Astrocyte of the spinal cord (primary cell): ENCODE data around the gene PCBP3.
A peak's percentile ranks its signal among the peaks of the same experiment; 100 is the strongest.
"Not testable (repeated sequence)": the region's sequence is repeated elsewhere in the genome, so short reads cannot be mapped to it uniquely, and the experiment has no call there.

Source experiments
- DNase-seq: peaks from one replicate; pipeline ENCODE4 v3.0.0; 2011; ENCODE audit warnings: low read depth, low spot score
- H3K4me3 ChIP-seq: 2 replicates; pipeline ENCODE4 v1.5.1; 2011; ENCODE audit warnings: low read depth, mild to moderate bottlenecking, low read length, moderate library complexity
- in situ Hi-C: cut with HindIII; loops from 2 replicates; pipeline ENCODE4 v1.10.0; 2017; ENCODE audit warnings: low sequenced_read_pairs
- TF ChIP-seq, protein P1 (sequence below): IDR thresholded peaks from 2 replicates; pipeline ENCODE4 v1.5.1; 2012; ENCODE audit warnings: low read depth, mild to moderate bottlenecking, low read length, inconsistent platforms

PCBP3 gene

DNA sequence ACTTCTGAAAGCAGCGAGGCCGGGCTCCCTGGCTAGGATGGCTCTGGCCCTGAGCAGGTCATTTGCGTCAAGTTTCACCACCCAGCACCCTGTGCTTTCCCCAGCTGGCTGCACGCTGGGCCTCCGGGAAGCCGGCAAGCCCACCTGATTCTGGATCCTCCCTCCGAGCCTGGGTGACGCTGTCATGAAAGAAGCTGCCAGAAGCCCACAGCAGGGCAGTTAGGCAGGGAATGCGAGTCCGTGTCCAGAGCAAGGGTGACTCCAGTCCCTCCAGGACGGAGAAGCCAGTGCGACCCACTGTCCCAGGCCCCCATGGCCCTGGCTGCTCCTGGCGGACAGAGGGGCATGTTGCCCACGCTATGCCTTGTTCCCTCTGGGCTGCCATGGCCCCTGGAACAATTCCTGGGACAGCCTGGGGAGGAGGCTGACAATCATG lies 44.4 kb upstream of the PCBP3 start:
- H3K4me3 ChIP-seq: no peak overlapping the region
- no peak for DNase-seq
- TF ChIP-seq, protein P1, sequence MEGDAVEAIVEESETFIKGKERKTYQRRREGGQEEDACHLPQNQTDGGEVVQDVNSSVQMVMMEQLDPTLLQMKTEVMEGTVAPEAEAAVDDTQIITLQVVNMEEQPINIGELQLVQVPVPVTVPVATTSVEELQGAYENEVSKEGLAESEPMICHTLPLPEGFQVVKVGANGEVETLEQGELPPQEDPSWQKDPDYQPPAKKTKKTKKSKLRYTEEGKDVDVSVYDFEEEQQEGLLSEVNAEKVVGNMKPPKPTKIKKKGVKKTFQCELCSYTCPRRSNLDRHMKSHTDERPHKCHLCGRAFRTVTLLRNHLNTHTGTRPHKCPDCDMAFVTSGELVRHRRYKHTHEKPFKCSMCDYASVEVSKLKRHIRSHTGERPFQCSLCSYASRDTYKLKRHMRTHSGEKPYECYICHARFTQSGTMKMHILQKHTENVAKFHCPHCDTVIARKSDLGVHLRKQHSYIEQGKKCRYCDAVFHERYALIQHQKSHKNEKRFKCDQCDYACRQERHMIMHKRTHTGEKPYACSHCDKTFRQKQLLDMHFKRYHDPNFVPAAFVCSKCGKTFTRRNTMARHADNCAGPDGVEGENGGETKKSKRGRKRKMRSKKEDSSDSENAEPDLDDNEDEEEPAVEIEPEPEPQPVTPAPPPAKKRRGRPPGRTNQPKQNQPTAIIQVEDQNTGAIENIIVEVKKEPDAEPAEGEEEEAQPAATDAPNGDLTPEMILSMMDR: no peak
- in situ Hi-C loops: no loop called here

DNA sequence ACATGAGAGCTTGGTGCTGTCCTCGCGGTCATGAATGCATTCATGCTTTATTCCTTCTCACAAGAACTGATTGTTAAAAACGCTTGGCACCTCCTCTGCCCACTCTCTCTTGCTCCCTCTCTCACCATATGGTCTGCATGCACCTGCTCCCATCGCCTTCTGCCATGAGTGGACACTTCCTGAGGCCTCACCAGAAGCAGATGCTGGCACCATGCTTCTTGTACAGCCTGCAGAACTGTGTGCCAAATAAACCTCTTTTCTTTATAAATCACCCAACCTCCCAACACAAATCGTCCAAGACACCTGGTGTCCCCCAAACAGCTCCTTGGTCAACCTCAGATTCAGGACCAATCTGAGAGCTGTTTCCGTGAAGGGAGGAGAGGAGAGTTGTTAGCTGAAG lies 43.3 kb upstream of the PCBP3 start:
- TF ChIP-seq, protein P1: no peak
- H3K4me3 ChIP-seq: no peak overlapping the region
- in situ Hi-C loops: no loop called here
- DNase-seq: no peak

DNA sequence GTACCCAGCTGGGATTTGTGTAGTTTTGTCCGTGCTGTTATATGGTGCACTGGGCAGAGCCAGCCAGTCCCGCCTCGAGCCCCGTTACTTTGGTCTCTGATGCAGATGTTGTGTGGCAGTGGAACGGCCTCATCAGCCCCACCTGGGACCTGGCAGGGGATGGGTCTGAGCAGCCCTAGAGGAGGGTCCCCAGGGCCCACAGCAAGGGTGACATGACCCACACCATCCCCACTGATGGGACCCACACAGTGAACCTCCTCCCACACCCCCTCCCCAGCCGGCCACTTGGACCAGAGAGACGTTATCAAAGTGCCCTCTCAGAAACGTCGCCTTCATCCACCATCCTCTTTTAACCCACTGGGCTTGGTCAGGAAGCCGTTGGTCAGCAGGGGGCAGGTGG lies 42.0 kb upstream of the PCBP3 start:
- DNase-seq: no peak
- TF ChIP-seq, protein P1: no peak
- in situ Hi-C loops: no loop called here
- no peak overlapping the region for H3K4me3 ChIP-seq

DNA sequence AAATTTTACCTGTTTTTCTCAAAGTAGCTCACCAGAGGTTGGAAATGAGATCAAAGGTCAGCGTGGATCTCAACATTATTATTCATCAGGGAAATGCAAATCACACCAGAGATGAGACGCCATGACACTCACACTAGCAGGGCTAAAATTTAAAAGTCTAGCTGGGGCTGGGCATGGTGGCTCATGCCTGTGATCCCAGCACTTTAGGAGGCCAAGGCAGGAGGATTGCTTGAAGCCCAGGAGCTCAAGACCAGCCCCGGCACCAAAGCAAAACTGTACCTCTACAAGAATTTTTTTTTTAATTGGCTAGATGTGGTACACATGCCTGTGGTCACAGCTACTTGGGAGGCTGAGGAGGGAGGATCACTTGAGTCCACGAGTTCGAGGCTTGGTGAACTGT lies 41.4 kb upstream of the PCBP3 start:
- DNase-seq: no peak
- H3K4me3 ChIP-seq: no peak overlapping the region
- in situ Hi-C loops: no loop called here
- TF ChIP-seq, protein P1: no peak

DNA sequence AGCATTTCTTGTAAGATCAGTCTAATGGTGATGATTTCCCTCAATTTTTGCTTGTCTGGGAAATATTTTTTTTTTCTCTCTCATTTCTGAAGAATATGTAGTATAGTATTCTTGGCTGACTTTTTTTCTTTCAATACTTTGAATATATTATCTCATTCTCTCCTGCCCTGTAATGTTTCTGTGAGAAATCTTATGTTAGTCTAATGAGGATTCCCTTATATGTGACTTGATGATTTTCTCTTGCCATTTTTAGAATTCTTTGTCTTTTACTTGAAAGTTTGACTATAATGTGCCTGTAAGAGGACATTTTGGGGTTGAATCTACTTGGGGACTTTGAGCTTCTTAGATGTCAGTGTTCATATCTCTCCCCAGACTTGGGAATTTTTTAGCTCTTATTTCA lies 40.0 kb upstream of the PCBP3 start:
- TF ChIP-seq, protein P1: no peak
- DNase-seq: no peak
- H3K4me3 ChIP-seq: no peak overlapping the region
- in situ Hi-C loops: no loop called here

DNA sequence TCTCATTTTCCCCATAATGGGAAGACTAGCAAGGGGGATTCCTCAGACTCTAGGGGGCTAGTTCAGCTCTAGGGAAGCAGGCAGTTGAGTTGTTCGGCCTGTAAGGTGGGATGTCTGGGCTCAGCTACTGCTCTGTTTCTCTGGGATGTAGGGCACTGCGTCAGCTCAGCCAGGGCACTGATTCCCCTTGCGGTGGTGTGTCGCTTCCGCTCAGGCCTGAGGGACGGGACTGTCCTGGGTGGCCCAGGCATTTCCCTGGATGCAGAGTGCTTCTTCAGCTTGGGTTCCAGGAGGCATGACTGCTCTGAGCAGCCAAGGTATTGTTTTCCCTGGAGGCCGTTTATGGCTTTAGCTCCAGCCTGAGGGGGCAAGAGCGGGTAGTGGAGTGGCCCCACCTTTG lies 38.8 kb upstream of the PCBP3 start:
- in situ Hi-C loops, H3K4me3 ChIP-seq: not testable (repeated sequence)

DNA sequence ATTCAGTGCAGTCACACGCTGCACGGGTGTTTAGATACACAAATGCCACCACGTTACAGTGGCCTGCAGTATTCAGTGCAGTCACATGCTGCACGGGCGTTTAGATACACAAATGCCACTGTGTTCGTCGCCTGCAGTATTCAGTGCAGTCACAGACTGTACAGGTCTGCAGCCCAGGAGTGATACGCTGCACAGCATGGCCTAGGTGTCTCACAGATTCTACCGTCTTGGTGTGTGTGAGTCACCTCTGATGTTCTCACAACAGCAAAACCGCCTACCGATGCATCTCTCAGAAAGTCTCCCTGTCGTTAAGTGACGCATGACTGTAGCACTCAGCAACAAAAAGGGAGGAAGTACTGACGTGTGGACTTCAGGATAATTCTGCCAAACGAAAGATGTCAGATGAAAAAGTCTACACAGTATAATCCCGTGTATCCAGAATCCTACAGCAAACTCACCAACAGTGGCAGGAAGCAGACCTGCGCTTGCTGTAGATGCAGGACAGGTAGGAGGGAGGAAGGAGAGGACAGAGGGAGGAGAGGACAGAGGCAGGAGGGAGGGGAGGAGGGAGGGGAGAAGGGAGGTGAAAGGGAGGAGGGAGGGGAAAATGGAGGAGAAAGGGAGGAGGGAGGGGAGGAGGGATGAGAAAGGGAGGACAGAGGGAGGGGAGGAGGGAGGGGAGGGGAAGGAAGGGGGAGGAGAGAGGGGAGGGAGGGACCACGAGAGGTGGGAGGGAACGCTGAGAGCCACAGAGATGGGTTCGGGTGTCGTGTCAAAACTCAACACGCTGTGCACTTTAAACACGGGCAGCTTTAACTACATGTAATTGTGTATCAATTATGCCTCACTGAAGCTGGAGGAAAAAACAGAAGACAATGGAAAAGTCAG lies 36.3 kb upstream of the PCBP3 start:
- in situ Hi-C loops: no loop called here
- TF ChIP-seq, protein P1: no peak
- DNase-seq: peak; percentile 42

More for the DNA sequence above, 38.8 kb upstream of the PCBP3 start:
- not testable (repeated sequence) for DNase-seq

More for the DNA sequence above, 36.3 kb upstream of the PCBP3 start:
- H3K4me3 ChIP-seq: no peak overlapping the region
